ENCODE results near the gene LIN7B. TPM values are rescaled to one million over a fixed set of nuclear protein-coding genes. Genes with fewer than 3 reads are reported as not detected.

The LIN7B gene
- polyA plus RNA-seq, 1 of the 3 experiments (the other 2 are of a cell fraction) = 20.8 TPM

DNA sequence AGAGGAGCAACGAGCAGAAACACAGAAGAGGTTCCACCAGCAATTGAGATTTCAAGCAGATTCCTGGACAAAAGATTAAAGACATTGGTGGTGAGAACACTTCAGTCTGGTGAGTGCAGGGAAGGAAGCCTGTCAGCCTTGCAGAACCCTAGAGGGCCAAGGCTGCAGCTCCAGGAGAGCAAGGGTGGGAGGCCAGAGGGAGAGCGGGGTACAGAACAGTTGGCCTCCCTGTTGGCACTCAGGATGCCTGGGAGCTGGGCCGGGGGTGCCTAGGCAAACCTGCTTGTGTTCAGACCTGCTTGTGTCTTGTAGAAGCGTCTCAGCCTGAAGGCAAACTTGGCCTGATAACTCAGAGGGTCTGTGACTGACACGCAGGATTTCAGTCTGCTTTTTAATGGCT lies 5.1 kb upstream of the LIN7B start:
- Histone ChIP-seq H2AFZ (ENCODE audit: low read depth) (no peak overlapping the region), H3K4me1 (ENCODE audit: control insufficient read depth in 1 of 2, insufficient read depth in 2 of 2, low read depth in 1 of 2, low read length in 1 of 2) (peaks cover 13% of the 10 kb centered on the region in 2 experiments; a peak in 2 of 4 replicates), H3K4me3 (ENCODE audit: low read depth in 2 of 2, low read length in 1 of 2) (no peak overlapping the region), H3K9me3 (no peaks in the 10 kb centered on the region), H3F3A (replicated peaks; ENCODE audit: insufficient read depth) (peaks cover 75% of the 10 kb centered on the region), H3K4me2 (no peak overlapping the region), H3K27ac (ENCODE audit: low read depth in 2 of 2, low read length in 1 of 2) (no peak overlapping the region; a peak in 1 of 4 replicates), H3K36me3 (replicated peaks in 1 of 2; ENCODE audit: control insufficient read depth in 1 of 2, insufficient read depth in 2 of 2, low read length in 1 of 2) (peaks cover 31 to 54% of the 10 kb centered on the region in 2 experiments), H3K27me3 (ENCODE audit: insufficient read depth) (no peaks in the 10 kb centered on the region), H4K20me1 (ENCODE audit: insufficient read depth) (peaks cover 44% of the 10 kb centered on the region), H3K9ac (no peak overlapping the region), H3K9me2 (no peaks in the 10 kb centered on the region), H3K79me2 (ENCODE audit: insufficient read depth) (peaks cover 20% of the 10 kb centered on the region)
- ChIA-PET CTCF (interaction anchor here (1.8 to 2.9 kb wide), 3 partner anchors 9 to 90 kb away, joined by 6 to 21 read pairs (median 7); no protein-coding TSS in a partner anchor), POLR2A (interaction anchor here (0.8 kb wide), 1 partner anchor 14 kb away, joined by 3 read pairs; no protein-coding TSS in a partner anchor)
- WGBS (ENCODE audit: low lambda C conversion rate) = 96% methylated on average over 5 of the region's 5 CpGs
- TF ChIP-seq, protein P1, sequence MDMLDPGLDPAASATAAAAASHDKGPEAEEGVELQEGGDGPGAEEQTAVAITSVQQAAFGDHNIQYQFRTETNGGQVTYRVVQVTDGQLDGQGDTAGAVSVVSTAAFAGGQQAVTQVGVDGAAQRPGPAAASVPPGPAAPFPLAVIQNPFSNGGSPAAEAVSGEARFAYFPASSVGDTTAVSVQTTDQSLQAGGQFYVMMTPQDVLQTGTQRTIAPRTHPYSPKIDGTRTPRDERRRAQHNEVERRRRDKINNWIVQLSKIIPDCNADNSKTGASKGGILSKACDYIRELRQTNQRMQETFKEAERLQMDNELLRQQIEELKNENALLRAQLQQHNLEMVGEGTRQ (IDR thresholded peaks at IDR 0.05; ENCODE audit: borderline replicate concordance, low read depth, low read length) = no peak
- no peak for TF ChIP-seq POLR2AphosphoS5 (IDR thresholded peaks at IDR 0.05; ENCODE audit: low read depth, low read length)
- TF ChIP-seq SIN3A (IDR thresholded peaks at IDR 0.05; ENCODE audit: borderline replicate concordance, low read depth, low read length) = no peak
- no peak for TF ChIP-seq EZH2phosphoT487 (IDR thresholded peaks at IDR 0.05; ENCODE audit: borderline replicate concordance, low read depth)
- TF ChIP-seq FOXJ3 (CRISPR knock-in tag; IDR thresholded peaks at IDR 0.05) = no peak
- TF ChIP-seq ELF1 (IDR thresholded peaks at IDR 0.05) = no peak
- no peak for TF ChIP-seq YY1 (IDR thresholded peaks at IDR 0.05; ENCODE audit: low read depth)
- no peak for DNase-seq

DNA sequence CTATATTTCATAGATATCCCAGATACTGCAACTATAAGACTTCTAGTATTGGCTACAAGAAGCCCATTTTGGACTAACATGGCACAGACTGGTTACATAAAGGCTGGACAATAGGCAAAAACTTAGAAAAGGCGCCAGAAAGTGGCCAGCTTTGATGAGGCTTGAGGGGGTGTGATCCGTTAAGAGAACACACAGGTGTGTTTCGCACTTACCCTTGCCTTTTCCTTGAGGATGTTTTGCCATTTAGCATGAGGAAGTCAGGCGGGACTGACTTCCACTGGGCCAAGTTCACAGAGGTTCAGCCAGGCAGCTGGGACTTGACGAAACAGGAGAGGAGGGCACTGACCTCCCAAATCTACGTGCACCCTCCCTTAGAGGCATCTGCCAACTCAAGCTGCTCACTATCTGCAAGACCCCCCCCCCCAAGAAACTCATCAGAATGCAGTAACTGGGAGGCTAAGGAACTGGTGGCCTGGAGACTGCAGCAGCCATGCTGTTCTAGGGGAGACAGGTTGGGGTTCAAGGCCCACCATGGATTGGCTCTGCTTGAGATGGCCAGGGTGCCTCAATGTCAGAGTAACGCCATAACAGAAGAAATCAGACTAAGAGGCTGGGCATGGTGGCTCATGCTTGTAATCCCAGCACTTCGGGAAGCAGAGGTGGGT lies 4.5 kb upstream of the LIN7B start:
- Histone ChIP-seq H3F3A (replicated peaks; ENCODE audit: insufficient read depth) (peaks cover 73% of the 10 kb centered on the region), H3K79me2 (ENCODE audit: insufficient read depth) (peaks cover 18% of the 10 kb centered on the region), H3K4me2 (peak overlapping the region; percentile 66), H3K4me1 (ENCODE audit: control insufficient read depth in 1 of 2, insufficient read depth in 2 of 2, low read depth in 1 of 2, low read length in 1 of 2) (peaks cover 13% of the 10 kb centered on the region in 2 experiments; a peak in 2 of 4 replicates), H4K20me1 (ENCODE audit: insufficient read depth) (peaks cover 44% of the 10 kb centered on the region), H3K27ac (ENCODE audit: low read depth in 2 of 2, low read length in 1 of 2) (peak overlapping the region in 1 of 2 experiments; percentile 68; a peak in 2 of 4 replicates), H3K27me3 (ENCODE audit: insufficient read depth) (no peaks in the 10 kb centered on the region), H2AFZ (ENCODE audit: low read depth) (no peak overlapping the region), H3K4me3 (ENCODE audit: low read depth in 2 of 2, low read length in 1 of 2) (no peak overlapping the region), H3K9ac (no peak overlapping the region), H3K9me3 (no peaks in the 10 kb centered on the region), H3K9me2 (no peaks in the 10 kb centered on the region), H3K36me3 (replicated peaks in 1 of 2; ENCODE audit: control insufficient read depth in 1 of 2, insufficient read depth in 2 of 2, low read length in 1 of 2) (peaks cover 31 to 47% of the 10 kb centered on the region in 2 experiments)
- TF ChIP-seq TCF12 (IDR thresholded peaks at IDR 0.05) (no peak), RFX5 (IDR thresholded peaks at IDR 0.05; ENCODE audit: low read length) (no peak), GABPA (IDR thresholded peaks at IDR 0.05; ENCODE audit: low read depth) (no peak), FOXM1 (IDR thresholded peaks at IDR 0.05; ENCODE audit: low read depth) (no peak), RXRA (IDR thresholded peaks at IDR 0.05; ENCODE audit: borderline replicate concordance, low read depth) (no peak), FOSL2 (IDR thresholded peaks at IDR 0.05; ENCODE audit: borderline replicate concordance, low read depth) (no peak), TEAD4 (IDR thresholded peaks at IDR 0.05; ENCODE audit: borderline replicate concordance, insufficient read depth) (no peak), EP300 (IDR thresholded peaks at IDR 0.05; ENCODE audit: borderline replicate concordance in 1 of 2, low read depth in 1 of 2, low read length in 1 of 2) (no peak), NRF1 (IDR thresholded peaks at IDR 0.05; ENCODE audit: low read depth, low read length) (no peak), YY1 (IDR thresholded peaks at IDR 0.05; ENCODE audit: low read depth) (no peak), RCOR1 (IDR thresholded peaks at IDR 0.05; ENCODE audit: low read length) (no peak), JUND (IDR thresholded peaks at IDR 0.05) (no peak)
- TF ChIP-seq, protein P2, sequence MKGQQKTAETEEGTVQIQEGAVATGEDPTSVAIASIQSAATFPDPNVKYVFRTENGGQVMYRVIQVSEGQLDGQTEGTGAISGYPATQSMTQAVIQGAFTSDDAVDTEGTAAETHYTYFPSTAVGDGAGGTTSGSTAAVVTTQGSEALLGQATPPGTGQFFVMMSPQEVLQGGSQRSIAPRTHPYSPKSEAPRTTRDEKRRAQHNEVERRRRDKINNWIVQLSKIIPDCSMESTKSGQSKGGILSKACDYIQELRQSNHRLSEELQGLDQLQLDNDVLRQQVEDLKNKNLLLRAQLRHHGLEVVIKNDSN (IDR thresholded peaks at IDR 0.05; ENCODE audit: borderline replicate concordance, low read depth) = no peak
- TF ChIP-seq, protein P3, sequence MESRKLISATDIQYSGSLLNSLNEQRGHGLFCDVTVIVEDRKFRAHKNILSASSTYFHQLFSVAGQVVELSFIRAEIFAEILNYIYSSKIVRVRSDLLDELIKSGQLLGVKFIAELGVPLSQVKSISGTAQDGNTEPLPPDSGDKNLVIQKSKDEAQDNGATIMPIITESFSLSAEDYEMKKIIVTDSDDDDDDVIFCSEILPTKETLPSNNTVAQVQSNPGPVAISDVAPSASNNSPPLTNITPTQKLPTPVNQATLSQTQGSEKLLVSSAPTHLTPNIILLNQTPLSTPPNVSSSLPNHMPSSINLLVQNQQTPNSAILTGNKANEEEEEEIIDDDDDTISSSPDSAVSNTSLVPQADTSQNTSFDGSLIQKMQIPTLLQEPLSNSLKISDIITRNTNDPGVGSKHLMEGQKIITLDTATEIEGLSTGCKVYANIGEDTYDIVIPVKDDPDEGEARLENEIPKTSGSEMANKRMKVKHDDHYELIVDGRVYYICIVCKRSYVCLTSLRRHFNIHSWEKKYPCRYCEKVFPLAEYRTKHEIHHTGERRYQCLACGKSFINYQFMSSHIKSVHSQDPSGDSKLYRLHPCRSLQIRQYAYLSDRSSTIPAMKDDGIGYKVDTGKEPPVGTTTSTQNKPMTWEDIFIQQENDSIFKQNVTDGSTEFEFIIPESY (IDR thresholded peaks at IDR 0.05; ENCODE audit: borderline replicate concordance, low read depth) = no peak
- TF ChIP-seq, protein P4, sequence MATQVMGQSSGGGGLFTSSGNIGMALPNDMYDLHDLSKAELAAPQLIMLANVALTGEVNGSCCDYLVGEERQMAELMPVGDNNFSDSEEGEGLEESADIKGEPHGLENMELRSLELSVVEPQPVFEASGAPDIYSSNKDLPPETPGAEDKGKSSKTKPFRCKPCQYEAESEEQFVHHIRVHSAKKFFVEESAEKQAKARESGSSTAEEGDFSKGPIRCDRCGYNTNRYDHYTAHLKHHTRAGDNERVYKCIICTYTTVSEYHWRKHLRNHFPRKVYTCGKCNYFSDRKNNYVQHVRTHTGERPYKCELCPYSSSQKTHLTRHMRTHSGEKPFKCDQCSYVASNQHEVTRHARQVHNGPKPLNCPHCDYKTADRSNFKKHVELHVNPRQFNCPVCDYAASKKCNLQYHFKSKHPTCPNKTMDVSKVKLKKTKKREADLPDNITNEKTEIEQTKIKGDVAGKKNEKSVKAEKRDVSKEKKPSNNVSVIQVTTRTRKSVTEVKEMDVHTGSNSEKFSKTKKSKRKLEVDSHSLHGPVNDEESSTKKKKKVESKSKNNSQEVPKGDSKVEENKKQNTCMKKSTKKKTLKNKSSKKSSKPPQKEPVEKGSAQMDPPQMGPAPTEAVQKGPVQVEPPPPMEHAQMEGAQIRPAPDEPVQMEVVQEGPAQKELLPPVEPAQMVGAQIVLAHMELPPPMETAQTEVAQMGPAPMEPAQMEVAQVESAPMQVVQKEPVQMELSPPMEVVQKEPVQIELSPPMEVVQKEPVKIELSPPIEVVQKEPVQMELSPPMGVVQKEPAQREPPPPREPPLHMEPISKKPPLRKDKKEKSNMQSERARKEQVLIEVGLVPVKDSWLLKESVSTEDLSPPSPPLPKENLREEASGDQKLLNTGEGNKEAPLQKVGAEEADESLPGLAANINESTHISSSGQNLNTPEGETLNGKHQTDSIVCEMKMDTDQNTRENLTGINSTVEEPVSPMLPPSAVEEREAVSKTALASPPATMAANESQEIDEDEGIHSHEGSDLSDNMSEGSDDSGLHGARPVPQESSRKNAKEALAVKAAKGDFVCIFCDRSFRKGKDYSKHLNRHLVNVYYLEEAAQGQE (IDR thresholded peaks at IDR 0.05; ENCODE audit: low read depth, low read length) = no peak
- ChIA-PET POLR2A (interaction anchor here (0.6 kb wide), 1 partner anchor 112 kb away, joined by 5 read pairs; no protein-coding TSS in a partner anchor), CTCF (interaction anchor here (2.9 kb wide), 1 partner anchor 12 kb away, joined by 21 read pairs; no protein-coding TSS in a partner anchor)
- WGBS (ENCODE audit: low lambda C conversion rate) = 90% methylated on average over 7 of the region's 8 CpGs
- no peak for DNase-seq
